ENCODE results near the gene ZNF281. TPM values are rescaled to one million over a fixed set of nuclear protein-coding genes. Genes with fewer than 3 reads are reported as not detected.
"Not testable (repeated sequence)": the region's sequence is repeated elsewhere in the genome, so short reads cannot be mapped to it uniquely, and the experiment has no call there.

Gene ZNF281
- total RNA-seq, 2 experiments from 2014 or later: 13.5 to 14.3 TPM

DNA sequence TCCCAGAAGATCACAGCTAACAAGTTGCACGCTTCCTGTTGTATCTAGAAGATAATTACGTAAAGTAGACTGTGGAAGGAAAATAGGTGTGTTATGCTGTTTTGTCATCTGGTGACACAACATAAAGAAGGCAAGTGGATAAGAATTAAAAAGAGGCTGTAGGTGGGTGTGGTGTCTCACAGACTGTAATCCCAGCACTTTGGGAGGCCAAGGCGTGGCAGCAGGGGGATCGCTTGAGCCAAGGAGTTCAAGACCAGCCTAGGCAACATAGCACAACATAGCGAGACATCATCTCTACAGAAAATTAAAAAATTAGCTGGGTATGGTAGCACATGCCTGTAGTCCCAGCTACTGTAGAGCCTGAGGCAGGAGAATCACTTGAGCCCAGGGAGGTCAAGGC lies 17.9 kb upstream of the ZNF281 start:
- H3K9me3 Mint-ChIP-seq (ENCODE audit: insufficient read depth): no peaks in the 10 kb centered on the region
- CTCF ChIA-PET: interaction anchor here (0.6 to 1.1 kb wide), 2 partner anchors 10 to 1006 kb away, joined by 3 read pairs; no protein-coding TSS in a partner anchor
- no peak for ATAC-seq

GRCh38 chr1:200426196-200426595 lies 16.4 kb upstream of the ZNF281 start:
- CTCF ChIA-PET: no interaction called here
- POLR2A ChIA-PET: no interaction called here
- no peak overlapping the region for H3K27ac Mint-ChIP-seq

More for the DNA sequence above, 17.9 kb upstream of the ZNF281 start:
- POLR2A ChIA-PET: no interaction called here
- H3K36me3 Mint-ChIP-seq (ENCODE audit: low read depth): peaks cover 2% of the 10 kb centered on the region
- no peak for DNase-seq
- H3K27ac Mint-ChIP-seq: no peak overlapping the region
- no peaks in the 10 kb centered on the region for H3K4me1 Mint-ChIP-seq (ENCODE audit: low read depth)
- H3K27me3 Mint-ChIP-seq (ENCODE audit: low read depth): peaks cover 1% of the 10 kb centered on the region
- no peak overlapping the region for H3K4me3 Mint-ChIP-seq

GRCh38 chr1:200423235-200423634 lies 13.4 kb upstream of the ZNF281 start:
- H3K27me3 Mint-ChIP-seq (ENCODE audit: low read depth): peaks cover 7% of the 10 kb centered on the region
- no peaks in the 10 kb centered on the region for H3K9me3 Mint-ChIP-seq (ENCODE audit: insufficient read depth)

More at GRCh38 chr1:200426196-200426595, 16.4 kb upstream of the ZNF281 start:
- ATAC-seq (no peak), DNase-seq (no peak)
- Mint-ChIP-seq H3K36me3 (ENCODE audit: low read depth) (no peaks in the 10 kb centered on the region), H3K27me3 (ENCODE audit: low read depth) (peaks cover 7% of the 10 kb centered on the region), H3K9me3 (ENCODE audit: insufficient read depth) (no peaks in the 10 kb centered on the region), H3K4me1 (ENCODE audit: low read depth) (no peaks in the 10 kb centered on the region), H3K4me3 (no peak overlapping the region)

GRCh38 chr1:200422211-200422610 lies 12.4 kb upstream of the ZNF281 start:
- no peaks in the 10 kb centered on the region for H3K4me1 Mint-ChIP-seq (ENCODE audit: low read depth)
- H3K27me3 Mint-ChIP-seq (ENCODE audit: low read depth): peaks cover 7% of the 10 kb centered on the region
- no peak for ATAC-seq
- H3K36me3 Mint-ChIP-seq (ENCODE audit: low read depth): no peaks in the 10 kb centered on the region
- no peak for DNase-seq
- no peak overlapping the region for H3K27ac Mint-ChIP-seq
- CTCF ChIA-PET: no interaction called here
- H3K9me3 Mint-ChIP-seq (ENCODE audit: insufficient read depth): no peaks in the 10 kb centered on the region
- POLR2A ChIA-PET: no interaction called here
- H3K4me3 Mint-ChIP-seq: no peak overlapping the region

More at GRCh38 chr1:200423235-200423634, 13.4 kb upstream of the ZNF281 start:
- Mint-ChIP-seq H3K4me3 (no peak overlapping the region), H3K27ac (no peak overlapping the region), H3K36me3 (ENCODE audit: low read depth) (no peaks in the 10 kb centered on the region), H3K4me1 (ENCODE audit: low read depth) (no peaks in the 10 kb centered on the region)
- CTCF ChIA-PET: no interaction called here
- POLR2A ChIA-PET: no interaction called here
- DNase-seq (no peak), ATAC-seq (no peak)

GRCh38 chr1:200415789-200416593 lies 6.2 kb upstream of the ZNF281 start:
- peaks cover 3% of the 10 kb centered on the region for H3K4me1 Mint-ChIP-seq (ENCODE audit: low read depth)
- ChIA-PET CTCF (interaction anchor here (1.1 kb wide), 1 partner anchor 277 kb away, joined by 3 read pairs; no protein-coding TSS in a partner anchor), POLR2A (no interaction called here)
- H3K4me3 Mint-ChIP-seq: no peak overlapping the region
- no peak for DNase-seq
- H3K27ac Mint-ChIP-seq: no peak overlapping the region
- no peaks in the 10 kb centered on the region for H3K9me3 Mint-ChIP-seq (ENCODE audit: insufficient read depth)
- peaks cover 6% of the 10 kb centered on the region for H3K27me3 Mint-ChIP-seq (ENCODE audit: low read depth)
- ATAC-seq: no peak
- H3K36me3 Mint-ChIP-seq (ENCODE audit: low read depth): no peaks in the 10 kb centered on the region

DNA sequence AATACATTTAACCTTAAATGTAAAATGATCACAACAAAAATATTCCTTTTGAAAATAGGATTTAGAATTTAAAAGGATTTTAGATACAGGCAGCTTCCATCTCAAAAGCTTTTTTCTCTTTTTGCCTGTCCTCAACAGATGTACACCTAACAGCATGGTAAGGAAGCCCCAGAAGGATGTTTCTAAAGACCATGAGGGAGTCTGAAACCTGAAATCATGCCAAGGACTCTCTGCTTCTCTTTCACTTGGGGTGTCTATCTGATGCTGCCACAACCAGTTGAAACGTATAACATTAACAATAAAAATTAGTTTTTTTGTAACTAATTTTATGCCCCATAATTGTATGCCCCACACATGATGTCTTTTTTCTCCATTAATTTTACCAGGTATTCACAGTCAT lies 5.4 kb upstream of the ZNF281 start:
- H3K27ac Mint-ChIP-seq: no peak overlapping the region
- H3K36me3 Mint-ChIP-seq (ENCODE audit: low read depth): no peaks in the 10 kb centered on the region
- H3K4me1 Mint-ChIP-seq (ENCODE audit: low read depth): peaks cover 10% of the 10 kb centered on the region
- ChIA-PET CTCF (no interaction called here), POLR2A (no interaction called here)
- H3K4me3 Mint-ChIP-seq: no peak overlapping the region
- H3K27me3 Mint-ChIP-seq (ENCODE audit: low read depth): peaks cover 6% of the 10 kb centered on the region
- ATAC-seq (no peak), DNase-seq (no peak)
- H3K9me3 Mint-ChIP-seq (ENCODE audit: insufficient read depth): no peaks in the 10 kb centered on the region

- no peak overlapping the region for H3K27ac Mint-ChIP-seq
- no peak for ATAC-seq
- CTCF ChIA-PET: no interaction called here
These were observed 4.8 kb upstream of the ZNF281 start for GRCh38 chr1:200414657-200415056.

DNA sequence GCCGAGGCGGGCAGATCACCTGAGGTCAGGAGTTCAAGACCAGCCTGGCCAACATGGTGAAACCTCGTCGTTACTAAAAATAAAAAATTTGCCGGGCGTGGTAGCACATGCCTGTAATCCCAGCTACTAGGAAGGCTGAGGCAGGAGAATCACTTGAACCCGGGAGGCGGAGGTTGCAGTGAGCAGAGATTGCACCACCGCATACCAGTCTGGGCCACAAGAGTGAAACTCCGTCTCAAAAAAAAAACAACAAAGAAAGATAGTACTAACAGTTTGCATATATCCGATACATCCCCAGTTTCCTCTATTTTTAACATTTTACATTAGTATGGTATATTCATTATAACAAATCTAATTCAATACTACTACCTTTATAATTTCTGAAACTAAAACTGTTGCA lies 3.9 kb upstream of the ZNF281 start:
- H3K9me3 Mint-ChIP-seq (ENCODE audit: insufficient read depth); H3K27me3 Mint-ChIP-seq (ENCODE audit: low read depth); H3K4me3 Mint-ChIP-seq; POLR2A ChIA-PET; ATAC-seq; H3K36me3 Mint-ChIP-seq (ENCODE audit: low read depth); H3K27ac Mint-ChIP-seq; DNase-seq; CTCF ChIA-PET: not testable (repeated sequence)
- peaks cover 19% of the 10 kb centered on the region for H3K4me1 Mint-ChIP-seq (ENCODE audit: low read depth)

More at GRCh38 chr1:200414657-200415056, 4.8 kb upstream of the ZNF281 start:
- POLR2A ChIA-PET: no interaction called here
- H3K27me3 Mint-ChIP-seq (ENCODE audit: low read depth): peaks cover 6% of the 10 kb centered on the region
- H3K4me1 Mint-ChIP-seq (ENCODE audit: low read depth): peaks cover 15% of the 10 kb centered on the region
- no peak overlapping the region for H3K4me3 Mint-ChIP-seq
- H3K36me3 Mint-ChIP-seq (ENCODE audit: low read depth): peaks cover 4% of the 10 kb centered on the region
- H3K9me3 Mint-ChIP-seq (ENCODE audit: insufficient read depth): no peaks in the 10 kb centered on the region
- DNase-seq: no peak

GRCh38 chr1:200411406-200412257 lies 1.8 kb upstream of the ZNF281 start:
- ChIA-PET POLR2A (no interaction called here), CTCF (interaction anchor here (1.0 to 1.5 kb wide), 2 partner anchors 9 to 77 kb away, joined by 4 to 6 read pairs; no protein-coding TSS in a partner anchor)
- H3K4me3 Mint-ChIP-seq: no peak overlapping the region
- no peak overlapping the region for H3K27ac Mint-ChIP-seq
- peaks cover 6% of the 10 kb centered on the region for H3K27me3 Mint-ChIP-seq (ENCODE audit: low read depth)
- no peak for ATAC-seq
- DNase-seq: no peak
- peaks cover 29% of the 10 kb centered on the region for H3K36me3 Mint-ChIP-seq (ENCODE audit: low read depth)
- peaks cover 39% of the 10 kb centered on the region for H3K4me1 Mint-ChIP-seq (ENCODE audit: low read depth)
- no peaks in the 10 kb centered on the region for H3K9me3 Mint-ChIP-seq (ENCODE audit: insufficient read depth)

GRCh38 chr1:200410566-200410878 lies 686 bp upstream of the ZNF281 start:
- no peak for ATAC-seq
- Mint-ChIP-seq H3K27me3 (ENCODE audit: low read depth) (peaks cover 5% of the 10 kb centered on the region), H3K4me1 (ENCODE audit: low read depth) (peaks cover 48% of the 10 kb centered on the region), H3K9me3 (ENCODE audit: insufficient read depth) (no peaks in the 10 kb centered on the region), H3K4me3 (peak overlapping the region; percentile 91), H3K36me3 (ENCODE audit: low read depth) (peaks cover 38% of the 10 kb centered on the region), H3K27ac (peak overlapping the region; percentile 93)
- POLR2A ChIA-PET: interaction anchor here (0.6 to 1.3 kb wide), 2 partner anchors 27 to 60 kb away, joined by 3 to 5 read pairs; no protein-coding TSS in a partner anchor
- CTCF ChIA-PET: interaction anchor here (0.6 to 1.5 kb wide), 3 partner anchors 10 to 78 kb away, joined by 3 to 6 read pairs (median 4); no protein-coding TSS in a partner anchor
- DNase-seq: no peak

DNA sequence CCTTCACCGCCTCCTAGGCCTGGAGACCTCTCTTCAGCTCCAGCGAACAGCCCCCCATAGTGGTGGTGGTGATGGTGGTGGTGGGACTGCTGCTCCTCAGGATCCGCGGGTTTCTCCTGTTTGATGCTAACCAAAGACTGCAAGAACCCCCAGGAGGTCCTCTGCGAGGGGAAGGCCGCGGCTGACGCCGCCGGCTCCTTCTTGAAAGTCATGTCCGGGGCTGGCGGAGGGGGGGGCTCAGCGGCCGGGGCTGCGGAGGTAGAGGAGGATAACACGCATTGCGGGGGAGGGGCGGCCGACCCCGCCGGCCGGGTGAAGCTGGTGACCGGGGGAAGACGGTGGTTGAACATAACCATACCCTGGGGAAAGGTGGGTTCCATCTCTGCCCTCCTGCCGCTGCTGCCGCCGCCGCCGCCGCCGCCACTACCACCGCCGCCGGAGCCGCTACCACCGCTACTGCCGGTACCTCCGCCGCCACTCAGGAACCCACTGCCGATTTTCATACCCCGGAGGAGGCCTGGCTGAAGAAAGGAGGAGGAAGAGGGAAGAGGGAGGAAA lies 554 bp downstream of the ZNF281 start:
- H3K9me3 Mint-ChIP-seq (ENCODE audit: insufficient read depth): no peaks in the 10 kb centered on the region
- H3K27me3 Mint-ChIP-seq (ENCODE audit: low read depth): peaks cover 2% of the 10 kb centered on the region
- ChIA-PET POLR2A (interaction anchor here (1.0 to 1.3 kb wide), 3 partner anchors 11 to 61 kb away, joined by 3 to 4 read pairs (median 3); no protein-coding TSS in a partner anchor), CTCF (no interaction called here)
- H3K36me3 Mint-ChIP-seq (ENCODE audit: low read depth): peaks cover 46% of the 10 kb centered on the region
- H3K27ac Mint-ChIP-seq: peak overlapping the region; percentile 93
- H3K4me1 Mint-ChIP-seq (ENCODE audit: low read depth): peaks cover 51% of the 10 kb centered on the region
- H3K4me3 Mint-ChIP-seq: peak overlapping the region; percentile 91
- DNase-seq: peak; percentile 54
- peak; percentile 41 for ATAC-seq
